ENCODE measurements around the gene GPR146. TPM values are rescaled to one million over a fixed set of nuclear protein-coding genes. Genes with fewer than 3 reads are reported as not detected.

The GPR146 gene
- total RNA-seq, 8 experiments from 2014 or later = 1.00 to 4.6 (median 1.4) TPM

DNA sequence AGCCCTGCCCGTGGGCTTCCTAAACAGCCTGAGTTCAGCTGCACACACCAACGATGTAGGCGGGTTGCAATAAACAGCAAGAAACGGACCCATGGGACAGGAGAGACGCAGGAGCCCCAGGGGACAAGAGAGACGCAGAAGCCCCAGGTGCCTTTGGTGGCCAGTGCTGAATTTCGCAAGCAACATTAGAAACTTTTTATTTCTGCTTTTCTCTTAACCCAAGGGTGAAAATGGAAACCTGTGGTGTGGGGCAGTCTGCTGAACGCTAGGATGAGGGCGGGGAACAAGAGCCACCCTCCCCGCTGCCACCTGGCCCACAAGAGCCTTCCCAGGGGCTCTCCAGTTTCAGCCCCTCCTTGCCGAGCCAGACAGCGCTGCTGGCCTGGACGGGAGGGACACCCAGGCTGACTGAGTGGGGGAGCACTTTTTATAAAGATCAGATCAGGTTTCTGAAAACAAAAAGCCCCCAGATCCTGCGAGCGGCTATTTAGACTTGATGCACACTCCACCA lies 20.0 kb upstream of the GPR146 start:
- in situ Hi-C loops (cut with MboI; ENCODE audit: low pct_unique_long_range_greater_than_20kb in 2 of 9, low sequenced_read_pairs in 9 of 9, unreplicated experiment in 9 of 9) = no loop called here
- Histone ChIP-seq H3K4me1 (replicated peaks in 1 of 2) (peaks cover 19 to 26% of the 10 kb centered on the region in 2 donors), H3K27ac (no peak overlapping the region), H3K4me3 (no peak overlapping the region)
- no peak for ATAC-seq (replicated peaks in 6 of 8)
- 82 to 100% (median 85%) methylated on average over 1 to 11 of the region's 15 CpGs; no CpG with 5 or more reads in 6 of the 10 experiments for WGBS, 10 experiments

DNA sequence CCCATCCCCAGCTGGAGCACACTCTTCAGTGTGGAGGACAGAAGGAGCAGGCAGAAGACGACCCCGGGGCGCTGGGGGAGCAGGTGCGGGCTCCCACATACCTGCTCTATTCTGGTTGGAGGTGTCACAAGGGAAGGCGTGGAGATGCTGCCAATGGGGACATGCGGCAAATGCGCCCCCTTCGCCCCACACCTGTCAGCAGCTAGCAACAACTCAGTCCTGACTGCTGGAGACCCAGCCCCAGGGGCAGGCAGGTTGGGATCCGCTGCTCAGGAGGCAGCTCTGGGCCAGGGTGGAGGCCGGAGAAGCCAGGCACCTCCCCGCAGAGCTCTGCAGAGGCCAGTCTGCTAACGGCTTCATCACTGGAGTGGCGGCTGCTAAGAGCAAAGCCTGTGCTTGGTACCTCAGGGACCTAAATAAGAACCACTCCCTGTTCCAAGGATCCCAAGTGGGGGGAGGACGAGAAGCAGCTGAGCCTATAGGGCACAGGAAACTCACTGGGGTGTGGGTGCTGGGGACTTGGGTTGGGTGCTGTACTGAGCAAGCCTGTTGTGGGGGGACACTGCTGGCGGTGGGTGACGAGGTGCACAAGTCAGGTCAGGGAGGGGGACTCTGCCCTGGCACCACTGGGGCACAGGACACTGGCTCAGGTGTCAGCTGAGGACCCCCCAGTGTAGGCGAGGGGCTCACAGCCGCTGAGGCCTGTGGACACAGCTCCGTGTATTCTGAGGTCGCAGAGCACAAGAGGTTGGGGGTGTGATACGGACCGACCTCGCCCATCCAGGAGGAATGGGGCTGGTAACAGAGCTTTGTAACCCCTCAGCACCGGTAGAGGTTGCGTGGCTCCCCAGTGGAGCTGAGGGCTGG lies 19.2 kb upstream of the GPR146 start:
- WGBS, 10 experiments = 93 to 100% (median 94%) methylated on average over 3 to 8 of the region's 25 CpGs; no CpG with 5 or more reads in 5 of the 10 experiments
- in situ Hi-C loops (cut with MboI; ENCODE audit: low pct_unique_long_range_greater_than_20kb in 2 of 9, low sequenced_read_pairs in 9 of 9, unreplicated experiment in 9 of 9) = no loop called here
- Histone ChIP-seq H3K27ac (no peak overlapping the region), H3K4me1 (replicated peaks in 1 of 2) (peaks cover 22 to 30% of the 10 kb centered on the region in 2 donors), H3K4me3 (no peak overlapping the region)
- ATAC-seq (replicated peaks in 6 of 8) = no peak

DNA sequence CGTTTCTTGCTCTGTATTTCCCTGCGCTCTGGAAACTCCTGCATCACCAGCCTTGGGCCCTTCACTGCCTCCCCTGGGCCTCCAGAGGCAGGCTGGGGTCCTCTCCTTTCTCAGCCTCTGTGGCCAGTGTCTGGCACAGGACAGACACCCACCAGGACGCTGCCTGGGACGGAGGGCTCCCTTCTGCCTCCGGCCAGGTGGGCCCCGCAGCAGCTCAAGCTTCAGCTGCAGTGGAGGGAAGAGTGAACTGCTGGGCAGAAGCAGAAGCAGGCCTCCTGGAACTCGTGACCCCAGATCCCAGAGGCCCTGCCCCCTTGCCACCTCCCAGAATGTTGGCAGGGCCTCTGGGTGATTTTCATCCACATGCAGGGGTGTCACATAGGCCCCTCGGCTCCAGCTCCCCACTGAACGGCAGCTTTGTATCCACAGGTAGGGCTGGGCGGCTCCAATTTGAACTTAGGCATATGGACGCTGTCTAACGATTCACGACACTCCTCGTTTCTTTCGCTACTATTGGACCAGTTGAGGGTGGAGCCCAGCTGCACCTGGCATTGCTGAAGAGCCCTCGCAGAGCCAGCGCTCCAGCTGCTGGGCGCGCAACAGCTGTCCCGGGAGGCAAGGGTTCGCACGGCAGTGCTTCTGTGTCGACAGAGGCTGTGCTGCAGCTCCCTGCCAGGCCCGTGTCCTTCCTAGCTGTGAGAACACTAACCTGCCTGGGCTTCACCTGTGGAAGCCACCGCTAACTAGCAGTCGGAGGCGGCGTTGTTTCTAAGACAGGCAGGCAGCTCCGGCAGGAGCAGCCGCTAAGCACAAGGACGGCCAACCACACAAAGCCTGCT lies 18.4 kb upstream of the GPR146 start:
- H3K4me1 ChIP-seq (replicated peaks in 1 of 2) = peaks cover 22 to 30% of the 10 kb centered on the region in 2 donors
- in situ Hi-C loops (cut with MboI; ENCODE audit: low pct_unique_long_range_greater_than_20kb in 2 of 9, low sequenced_read_pairs in 9 of 9, unreplicated experiment in 9 of 9) = no loop called here
- WGBS, 10 experiments = 81 to 100% (median 92%) methylated on average over 1 to 15 of the region's 31 CpGs; no CpG with 5 or more reads in 4 of the 10 experiments
- peak overlapping the region in 2 of 5 donors; percentile 57 to 89 for H3K4me3 ChIP-seq
- no peak for ATAC-seq (replicated peaks in 6 of 8)
- no peak overlapping the region for H3K27ac ChIP-seq

DNA sequence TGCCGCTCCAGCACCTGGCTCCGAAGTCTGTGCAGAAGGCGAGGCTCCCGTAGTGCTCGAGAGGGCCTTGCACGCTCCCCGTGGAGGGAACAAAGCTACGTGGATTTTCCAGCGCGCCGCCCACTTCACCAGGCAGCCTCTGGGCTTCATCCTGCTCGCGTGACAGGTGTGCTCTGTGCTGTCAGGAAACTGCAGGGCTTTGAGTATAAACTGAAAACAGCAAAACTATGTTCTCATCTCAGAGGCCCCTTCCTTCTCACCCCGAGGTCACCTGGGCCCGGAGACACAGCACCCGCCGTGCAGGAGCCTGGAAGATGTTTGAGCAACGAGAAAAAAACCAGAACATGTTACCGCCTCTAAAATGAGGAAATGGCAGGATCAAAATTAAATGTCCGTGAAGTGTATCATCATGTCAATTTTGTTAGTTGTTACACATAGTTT lies 17.6 kb upstream of the GPR146 start:
- WGBS, 10 experiments = 59 to 100% (median 82%) methylated on average over 2 to 15 of the region's 20 CpGs
- in situ Hi-C loops (cut with MboI; ENCODE audit: low pct_unique_long_range_greater_than_20kb in 2 of 9, low sequenced_read_pairs in 9 of 9, unreplicated experiment in 9 of 9) = no loop called here
- Histone ChIP-seq H3K4me1 (replicated peaks in 1 of 2) (peaks cover 22 to 30% of the 10 kb centered on the region in 2 donors), H3K27ac (no peak overlapping the region), H3K4me3 (peak overlapping the region; percentile 57 to 89 (median 87))
- no peak for ATAC-seq (replicated peaks in 6 of 8)

DNA sequence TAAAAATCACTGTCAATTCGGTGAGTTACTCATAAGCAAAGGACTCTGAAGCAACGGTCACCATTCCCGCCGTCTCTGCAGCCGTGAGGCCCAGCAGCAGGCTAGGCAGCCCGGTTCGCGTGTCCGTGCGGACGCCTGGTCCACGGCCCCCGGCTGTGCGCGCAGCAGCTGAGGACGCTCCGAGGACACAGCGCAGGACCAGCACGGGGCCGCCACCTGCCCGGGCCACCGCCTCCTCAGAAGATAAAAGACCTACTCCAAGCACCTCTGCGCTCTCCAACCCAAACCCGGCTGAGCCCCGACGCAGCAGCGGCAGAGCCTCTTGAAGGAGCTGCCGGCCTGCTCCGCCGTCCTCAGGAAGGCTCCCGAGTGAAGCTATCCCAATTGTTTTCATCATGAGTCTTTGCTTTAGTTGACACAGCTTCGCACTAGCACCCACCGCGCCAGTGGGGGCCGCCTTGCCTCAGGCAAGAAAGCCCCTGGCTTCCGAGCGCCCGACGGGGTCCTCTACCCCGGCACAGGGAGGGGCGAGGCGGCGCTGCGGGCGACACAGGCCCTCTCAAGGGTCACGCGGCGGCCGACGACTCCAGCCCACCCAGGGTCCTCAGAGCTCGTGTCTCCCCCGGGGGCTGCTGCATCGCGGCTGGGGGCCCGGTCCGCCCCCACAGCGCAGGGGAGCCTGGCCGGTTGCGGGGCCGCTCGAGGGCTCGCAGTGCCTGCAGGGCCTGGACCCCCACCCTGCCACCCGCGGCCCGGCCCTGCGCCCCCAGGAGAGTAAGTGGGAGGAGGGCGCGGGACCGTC lies 16.9 kb upstream of the GPR146 start:
- Histone ChIP-seq H3K4me3 (peak overlapping the region; percentile 57 to 89 (median 87)), H3K4me1 (replicated peaks in 1 of 2) (peaks cover 22 to 30% of the 10 kb centered on the region in 2 donors), H3K27ac (peak overlapping the region; percentile 93 to 95)
- in situ Hi-C loops (cut with MboI; ENCODE audit: low pct_unique_long_range_greater_than_20kb in 2 of 9, low sequenced_read_pairs in 9 of 9, unreplicated experiment in 9 of 9) = no loop called here
- ATAC-seq (replicated peaks in 6 of 8) = peak in 5 of 8 experiments; percentile 12 to 25 (median 20)
- WGBS, 10 experiments = 0 to 73% (median 17%) methylated on average over 1 to 16 of the region's 69 CpGs; no CpG with 5 or more reads in 3 of the 10 experiments

DNA sequence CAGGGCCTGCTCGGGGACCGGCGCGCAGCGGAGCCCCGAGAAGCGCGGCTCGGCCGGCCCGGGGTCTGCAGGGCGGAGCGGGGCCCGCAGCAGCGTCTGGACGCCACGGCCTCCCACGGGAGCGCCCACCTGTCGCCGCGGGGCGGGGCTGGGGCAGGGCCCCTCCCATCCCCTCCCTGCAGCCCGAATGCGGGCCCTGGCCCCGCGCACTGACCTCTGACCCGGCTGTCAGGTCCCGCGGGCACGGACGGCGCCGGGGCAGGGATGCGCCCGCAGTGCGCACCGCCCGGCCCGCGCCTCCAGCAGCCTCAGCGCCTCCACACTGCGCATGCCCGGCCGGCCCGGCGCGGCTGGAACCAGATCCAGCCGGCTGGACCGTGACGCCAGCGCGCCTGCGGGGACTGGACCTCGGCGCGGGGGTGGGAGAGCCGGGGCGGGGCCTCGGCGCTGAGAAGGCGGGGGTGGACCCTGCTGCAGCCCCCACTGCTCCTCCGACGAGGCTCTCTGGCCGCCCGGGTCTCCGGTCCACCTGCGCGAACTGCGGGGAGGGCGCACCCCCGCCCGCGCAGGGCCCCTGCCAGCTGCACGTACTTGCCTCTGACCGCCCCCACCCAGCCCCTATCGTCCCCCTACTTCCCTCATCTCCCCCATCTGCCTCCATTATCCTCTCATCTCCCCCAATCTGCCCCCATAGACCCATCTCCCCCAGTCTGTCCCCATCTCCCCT lies 16.1 kb upstream of the GPR146 start:
- H3K27ac ChIP-seq = peak overlapping the region; percentile 93 to 95
- in situ Hi-C loops (cut with MboI; ENCODE audit: low pct_unique_long_range_greater_than_20kb in 2 of 9, low sequenced_read_pairs in 9 of 9, unreplicated experiment in 9 of 9) = no loop called here
- ATAC-seq (replicated peaks in 6 of 8) = peak; percentile 79 to 92 (median 85)
- peaks cover 22 to 30% of the 10 kb centered on the region in 2 donors for H3K4me1 ChIP-seq (replicated peaks in 1 of 2)
- H3K4me3 ChIP-seq = peak overlapping the region; percentile 57 to 89 (median 87)
- WGBS, 10 experiments = no CpG with 5 or more reads among the region's 77 CpGs

DNA sequence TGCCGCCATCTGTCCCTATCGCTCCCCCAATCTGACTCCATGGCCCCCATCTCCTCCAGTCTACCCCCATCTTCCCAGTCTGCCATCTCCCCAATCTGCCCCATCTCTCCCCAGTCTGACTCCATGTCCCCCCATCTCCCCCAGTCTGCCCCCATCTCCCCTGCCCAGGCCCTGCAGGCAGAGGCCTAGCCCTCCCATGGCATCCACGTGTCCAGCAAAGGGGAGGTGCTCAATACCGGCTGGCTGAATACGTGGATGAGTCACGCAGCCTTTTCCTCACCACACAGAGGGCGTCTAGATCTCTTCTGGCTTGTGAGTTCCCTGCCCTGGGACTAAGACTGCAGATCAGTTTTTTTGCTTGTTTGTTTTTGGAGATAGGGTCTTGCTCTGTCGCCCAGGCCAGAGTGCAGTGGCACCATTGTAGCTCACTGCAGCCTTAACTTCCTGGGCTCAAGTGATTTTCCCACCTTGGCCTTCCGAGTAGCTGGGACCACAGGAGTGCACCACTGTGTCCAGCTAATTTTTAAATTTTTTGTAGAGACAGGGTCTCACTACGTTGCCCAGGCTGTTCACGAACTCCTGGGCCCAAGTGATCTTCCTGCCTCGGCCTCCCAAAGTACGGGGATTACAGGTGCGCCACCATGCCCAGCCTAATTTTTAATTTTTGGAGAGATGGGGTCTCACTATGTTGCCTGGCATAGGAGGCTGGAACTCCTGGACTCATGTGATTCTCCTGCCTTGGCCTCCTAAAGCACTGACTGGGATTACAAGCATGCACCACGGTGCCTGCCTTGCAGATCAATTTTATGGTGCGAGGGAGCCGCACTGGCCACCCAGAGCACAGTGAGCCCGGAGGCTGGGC lies 15.3 kb upstream of the GPR146 start:
- peak; percentile 70 to 85 (median 78) for ATAC-seq (replicated peaks in 6 of 8)
- in situ Hi-C loops (cut with MboI; ENCODE audit: low pct_unique_long_range_greater_than_20kb in 2 of 9, low sequenced_read_pairs in 9 of 9, unreplicated experiment in 9 of 9) = no loop called here
- H3K27ac ChIP-seq = peak overlapping the region; percentile 93 to 95
- H3K4me1 ChIP-seq (replicated peaks in 1 of 2) = peaks cover 22 to 30% of the 10 kb centered on the region in 2 donors
- peak overlapping the region in 4 of 5 donors; percentile 57 to 89 (median 86) for H3K4me3 ChIP-seq
- WGBS, 10 experiments = 30 to 100% (median 75%) methylated on average over 1 to 10 of the region's 18 CpGs; no CpG with 5 or more reads in 3 of the 10 experiments

DNA sequence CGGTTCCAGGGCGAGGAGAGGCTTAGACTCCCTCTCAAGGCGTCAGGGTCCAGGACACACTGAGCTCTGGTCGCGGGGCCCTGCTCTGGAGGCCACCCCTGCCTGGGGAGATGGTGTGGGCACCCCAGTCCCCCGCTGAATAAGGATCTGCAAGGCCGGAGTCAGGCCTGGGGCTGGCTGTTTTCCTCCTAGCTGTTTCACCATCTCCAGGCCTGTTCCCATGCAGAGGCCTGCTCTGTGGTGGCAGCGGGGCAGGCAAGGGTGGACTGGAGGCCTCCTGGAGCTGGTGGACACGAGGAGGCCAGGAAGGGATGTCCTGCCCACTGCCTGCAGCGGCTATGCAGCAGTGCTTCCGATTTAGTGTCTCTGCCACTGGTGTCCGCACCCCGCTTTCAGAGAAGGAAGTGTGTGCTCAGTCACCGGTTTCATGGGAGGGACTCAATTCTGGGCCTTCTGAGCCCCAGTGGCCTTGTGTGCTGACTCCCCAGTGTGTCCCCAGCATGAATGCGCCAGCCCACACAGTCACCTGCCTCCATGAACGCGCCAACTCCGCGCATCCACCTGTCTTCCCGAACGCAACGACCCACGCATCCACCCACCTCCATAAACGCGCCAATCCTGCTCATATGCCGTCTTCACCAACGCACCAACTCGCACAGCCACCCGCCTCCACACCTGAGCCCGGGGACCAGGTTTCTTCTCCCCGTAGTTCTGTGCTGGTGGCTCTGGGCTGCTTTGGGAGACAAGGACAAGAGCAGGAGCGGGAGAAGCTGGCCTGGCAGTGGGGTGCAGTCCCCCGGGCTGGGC lies 14.5 kb upstream of the GPR146 start:
- WGBS, 10 experiments = 81 to 100% (median 91%) methylated on average over 1 to 19 of the region's 33 CpGs; no CpG with 5 or more reads in 3 of the 10 experiments
- ATAC-seq (replicated peaks in 6 of 8) = no peak
- H3K27ac ChIP-seq = peak overlapping the region; percentile 93 to 95

DNA sequence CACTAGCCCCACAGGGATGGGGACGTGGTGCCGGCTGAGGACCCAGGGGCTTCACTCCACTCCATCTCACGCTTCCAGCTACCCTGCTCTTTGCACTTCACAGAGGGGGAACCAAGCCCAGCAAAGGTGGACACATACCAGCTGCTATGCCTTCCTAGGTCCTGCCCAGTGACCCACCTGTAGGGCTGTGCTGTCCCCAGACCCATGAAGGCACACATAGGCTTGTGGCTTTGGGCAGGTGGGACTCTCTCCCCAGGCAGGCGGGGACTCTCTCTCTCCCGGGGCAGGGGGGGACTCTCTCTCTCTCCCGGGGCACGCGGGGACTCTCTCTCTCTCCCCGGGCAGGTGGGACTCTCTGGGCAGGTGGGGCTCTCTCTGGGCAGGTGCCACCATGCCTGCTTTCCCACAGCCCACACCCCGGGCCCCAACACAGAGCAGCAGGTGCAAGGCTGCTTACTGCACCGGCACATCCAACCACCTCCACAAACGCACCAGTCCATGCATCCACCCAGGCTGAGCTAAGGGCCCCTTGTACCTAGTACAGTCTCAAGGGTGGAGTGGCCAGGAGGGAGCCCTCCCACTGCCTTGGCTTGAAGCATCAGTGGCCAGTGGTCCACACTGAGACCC lies 13.8 kb upstream of the GPR146 start:
- no peak overlapping the region for H3K4me3 ChIP-seq
- H3K27ac ChIP-seq = no peak overlapping the region
- in situ Hi-C loops (cut with MboI; ENCODE audit: low pct_unique_long_range_greater_than_20kb in 2 of 9, low sequenced_read_pairs in 9 of 9, unreplicated experiment in 9 of 9) = no loop called here
- H3K4me1 ChIP-seq (replicated peaks in 1 of 2) = peaks cover 22% of the 10 kb centered on the region in 2 donors
- 82 to 100% methylated on average over 1 to 2 of the region's 12 CpGs; no CpG with 5 or more reads in 8 of the 10 experiments for WGBS, 10 experiments
- no peak for ATAC-seq (replicated peaks in 6 of 8)

More for the DNA sequence above, 14.5 kb upstream of the GPR146 start:
- in situ Hi-C loops (cut with MboI; ENCODE audit: low pct_unique_long_range_greater_than_20kb in 2 of 9, low sequenced_read_pairs in 9 of 9, unreplicated experiment in 9 of 9) = no loop called here
- Histone ChIP-seq H3K4me1 (replicated peaks in 1 of 2) (peaks cover 22 to 25% of the 10 kb centered on the region in 2 donors), H3K4me3 (no peak overlapping the region)
